ENCODE data around the gene CBX1. TPM values are rescaled to one million over a fixed set of nuclear protein-coding genes. Genes with fewer than 3 reads are reported as not detected.

CBX1 gene
- total and polyA plus RNA-seq, 4 donors: 17.6 to 43.2 (median 28.9) TPM

GRCh38 chr17:48144231-48144630 is 43.0 kb upstream of the CBX1 start:
- Histone ChIP-seq H3K36me3 (ENCODE audit: control insufficient read depth in 4 of 4, insufficient read depth in 4 of 4, low read length in 4 of 4) (no peaks in the 10 kb centered on the region), H3K9me3 (ENCODE audit: control insufficient read depth in 4 of 4, insufficient read depth in 3 of 4, low read length in 3 of 4) (no peaks in the 10 kb centered on the region), H3K4me1 (ENCODE audit: control insufficient read depth in 5 of 5, insufficient read depth in 5 of 5, low read length in 5 of 5) (peaks cover 0 to 1% (median 0%) of the 10 kb centered on the region in 5 donors), H3K9ac (ENCODE audit: insufficient read depth in 1 of 2, low read length in 2 of 2) (no peak overlapping the region), H3K4me3 (no peak overlapping the region), H3K27ac (ENCODE audit: low read depth in 1 of 2, low read length in 1 of 2) (no peak overlapping the region), H3K27me3 (ENCODE audit: control insufficient read depth in 3 of 3, insufficient read depth in 3 of 3, low read length in 2 of 3) (peaks cover 0 to 39% (median 26%) of the 10 kb centered on the region in 3 donors)
- no peak for TF ChIP-seq CTCF (IDR thresholded peaks at IDR 0.05; ENCODE audit: control extremely low read depth, extremely low read depth)
- WGBS, 2 donors: 69 to 85% methylated on average over 8 of the region's 8 CpGs
- ATAC-seq (ENCODE audit: insufficient read depth, low FRiP score) (no peak), DNase-seq (no peak)

GRCh38 chr17:48143629-48144028 is 42.4 kb upstream of the CBX1 start:
- Histone ChIP-seq H3K9ac (ENCODE audit: insufficient read depth in 1 of 2, low read length in 2 of 2) (no peak overlapping the region), H3K27ac (ENCODE audit: low read depth in 1 of 2, low read length in 1 of 2) (no peak overlapping the region), H3K9me3 (ENCODE audit: control insufficient read depth in 4 of 4, insufficient read depth in 3 of 4, low read length in 3 of 4) (no peaks in the 10 kb centered on the region), H3K4me3 (no peak overlapping the region), H3K36me3 (ENCODE audit: control insufficient read depth in 4 of 4, insufficient read depth in 4 of 4, low read length in 4 of 4) (no peaks in the 10 kb centered on the region), H3K27me3 (ENCODE audit: control insufficient read depth in 3 of 3, insufficient read depth in 3 of 3, low read length in 2 of 3) (peaks cover 0 to 33% (median 20%) of the 10 kb centered on the region in 3 donors), H3K4me1 (ENCODE audit: control insufficient read depth in 5 of 5, insufficient read depth in 5 of 5, low read length in 5 of 5) (peaks cover 0 to 1% (median 0%) of the 10 kb centered on the region in 5 donors)
- ATAC-seq (ENCODE audit: insufficient read depth, low FRiP score) (no peak), DNase-seq (no peak)
- no peak for TF ChIP-seq CTCF (IDR thresholded peaks at IDR 0.05; ENCODE audit: control extremely low read depth, extremely low read depth)
- 58 to 70% methylated on average over 6 of the region's 6 CpGs for WGBS, 2 donors

GRCh38 chr17:48139944-48140343 is 38.7 kb upstream of the CBX1 start:
- no peaks in the 10 kb centered on the region for H3K9me3 ChIP-seq (ENCODE audit: control insufficient read depth in 4 of 4, insufficient read depth in 3 of 4, low read length in 3 of 4)
- H3K4me3 ChIP-seq: no peak overlapping the region
- no peak overlapping the region for H3K9ac ChIP-seq (ENCODE audit: insufficient read depth in 1 of 2, low read length in 2 of 2)
- no peak for TF ChIP-seq CTCF (IDR thresholded peaks at IDR 0.05; ENCODE audit: control extremely low read depth, extremely low read depth)
- peaks cover 0 to 1% (median 0%) of the 10 kb centered on the region in 5 donors for H3K4me1 ChIP-seq (ENCODE audit: control insufficient read depth in 5 of 5, insufficient read depth in 5 of 5, low read length in 5 of 5)
- H3K36me3 ChIP-seq (ENCODE audit: control insufficient read depth in 4 of 4, insufficient read depth in 4 of 4, low read length in 4 of 4): no peaks in the 10 kb centered on the region
- DNase-seq (peak in 1 of 3 donors; percentile 16), ATAC-seq (ENCODE audit: insufficient read depth, low FRiP score) (no peak)
- H3K27me3 ChIP-seq (ENCODE audit: control insufficient read depth in 3 of 3, insufficient read depth in 3 of 3, low read length in 2 of 3): peaks cover 0 to 12% (median 11%) of the 10 kb centered on the region in 3 donors
- H3K27ac ChIP-seq (ENCODE audit: low read depth in 1 of 2, low read length in 1 of 2): no peak overlapping the region
- 7 to 29% methylated on average over 2 of the region's 2 CpGs for WGBS, 2 donors

- H3K27ac ChIP-seq (ENCODE audit: low read depth in 1 of 2, low read length in 1 of 2): no peak overlapping the region
- TF ChIP-seq CTCF (IDR thresholded peaks at IDR 0.05; ENCODE audit: control extremely low read depth, extremely low read depth): no peak
- H3K9me3 ChIP-seq (ENCODE audit: control insufficient read depth in 4 of 4, insufficient read depth in 3 of 4, low read length in 3 of 4): no peaks in the 10 kb centered on the region
- H3K4me1 ChIP-seq (ENCODE audit: control insufficient read depth in 5 of 5, insufficient read depth in 5 of 5, low read length in 5 of 5): peaks cover 0 to under 1% (median 0%) of the 10 kb centered on the region in 5 donors
- no peak overlapping the region for H3K4me3 ChIP-seq
- H3K36me3 ChIP-seq (ENCODE audit: control insufficient read depth in 4 of 4, insufficient read depth in 4 of 4, low read length in 4 of 4): no peaks in the 10 kb centered on the region
- no peaks in the 10 kb centered on the region for H3K27me3 ChIP-seq (ENCODE audit: control insufficient read depth in 3 of 3, insufficient read depth in 3 of 3, low read length in 2 of 3)
- ATAC-seq (ENCODE audit: insufficient read depth, low FRiP score) (no peak), DNase-seq (no peak)
- H3K9ac ChIP-seq (ENCODE audit: insufficient read depth in 1 of 2, low read length in 2 of 2): no peak overlapping the region
- 86 to 91% methylated on average over 1 of the region's 1 CpG for WGBS, 2 donors
These were observed 36.4 kb upstream of the CBX1 start for GRCh38 chr17:48137656-48138055.
